ENCODE results near the gene SNRPD3.

DNA sequence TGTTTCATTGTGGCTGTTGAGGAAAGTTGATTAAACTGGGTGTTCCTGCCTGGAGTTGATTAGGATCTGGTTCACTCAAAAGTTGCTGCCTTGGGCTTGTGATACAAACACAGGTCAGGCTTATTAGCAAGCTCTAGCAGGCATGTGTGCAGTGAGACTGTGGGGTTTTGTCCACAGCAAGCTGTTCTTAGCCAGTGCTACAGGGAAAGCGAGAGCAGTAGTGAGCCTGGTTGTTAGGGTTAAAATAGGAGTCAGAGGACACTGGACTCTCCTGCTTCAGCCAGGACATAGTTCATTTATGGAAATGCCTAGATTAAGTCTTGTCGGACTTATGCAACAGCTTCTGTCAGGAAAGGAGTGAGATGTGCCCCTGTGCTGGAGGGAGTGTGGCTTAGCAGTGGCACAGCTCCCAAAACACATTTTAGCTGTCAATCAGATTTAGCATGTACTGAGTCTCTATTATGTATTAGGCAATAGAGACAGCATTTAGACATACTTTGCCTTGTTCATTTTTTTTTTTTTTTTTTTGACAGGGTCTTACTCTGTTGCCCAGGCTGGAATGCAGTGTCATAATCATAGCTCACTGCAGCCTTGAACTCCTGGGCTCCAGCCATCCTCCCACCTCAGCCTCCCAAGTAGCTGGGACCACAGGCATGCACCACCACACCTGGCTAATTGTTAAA, 8.7 kb downstream of the SNRPD3 start:
- no peak for TF ChIP-seq CTCF (conservative IDR thresholded peaks at IDR 0.05)
- TF ChIP-seq ZFX (IDR thresholded peaks at IDR 0.05) = no peak
